Fibroblast of the aortic adventitia (primary cell): ENCODE results near the gene CCDC57. TPM values are rescaled to one million over a fixed set of nuclear protein-coding genes. Genes with fewer than 3 reads are reported as not detected.

Experiments used
- DNase-seq: peaks from one replicate; pipeline ENCODE4 v3.0.0-alpha.2; 2010; ENCODE audit warnings: low read depth
- H3K4me3 ChIP-seq: 2 replicates; pipeline ENCODE4 v1.5.1; 2011; ENCODE audit warnings: low read depth, mild to moderate bottlenecking, control low read depth, low read length, moderate library complexity
- total RNA-seq: library from RNA; depleted of rRNA; stranded (reverse); fragments of >200 nt; gene quantifications from 2 replicates; pipeline ENCODE4 v1.2.3, GENCODE V29; 2012; ENCODE audit warnings: low replicate concordance
- TF ChIP-seq, protein P1 (sequence below): IDR thresholded peaks from 2 replicates; pipeline ENCODE4 v1.5.1; 2011; ENCODE audit warnings: mild to moderate bottlenecking, low read length, control low read depth, inconsistent platforms; ENCODE audit not compliant: insufficient read depth

The CCDC57 gene
- total RNA-seq, 1 donor = 15.2 TPM

- DNase-seq = no peak
- TF ChIP-seq, protein P1, sequence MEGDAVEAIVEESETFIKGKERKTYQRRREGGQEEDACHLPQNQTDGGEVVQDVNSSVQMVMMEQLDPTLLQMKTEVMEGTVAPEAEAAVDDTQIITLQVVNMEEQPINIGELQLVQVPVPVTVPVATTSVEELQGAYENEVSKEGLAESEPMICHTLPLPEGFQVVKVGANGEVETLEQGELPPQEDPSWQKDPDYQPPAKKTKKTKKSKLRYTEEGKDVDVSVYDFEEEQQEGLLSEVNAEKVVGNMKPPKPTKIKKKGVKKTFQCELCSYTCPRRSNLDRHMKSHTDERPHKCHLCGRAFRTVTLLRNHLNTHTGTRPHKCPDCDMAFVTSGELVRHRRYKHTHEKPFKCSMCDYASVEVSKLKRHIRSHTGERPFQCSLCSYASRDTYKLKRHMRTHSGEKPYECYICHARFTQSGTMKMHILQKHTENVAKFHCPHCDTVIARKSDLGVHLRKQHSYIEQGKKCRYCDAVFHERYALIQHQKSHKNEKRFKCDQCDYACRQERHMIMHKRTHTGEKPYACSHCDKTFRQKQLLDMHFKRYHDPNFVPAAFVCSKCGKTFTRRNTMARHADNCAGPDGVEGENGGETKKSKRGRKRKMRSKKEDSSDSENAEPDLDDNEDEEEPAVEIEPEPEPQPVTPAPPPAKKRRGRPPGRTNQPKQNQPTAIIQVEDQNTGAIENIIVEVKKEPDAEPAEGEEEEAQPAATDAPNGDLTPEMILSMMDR = no peak
- H3K4me3 ChIP-seq = no peak overlapping the region
These were observed 32.6 kb downstream of the CCDC57 start for GRCh38 chr17:82179946-82180475.

DNA sequence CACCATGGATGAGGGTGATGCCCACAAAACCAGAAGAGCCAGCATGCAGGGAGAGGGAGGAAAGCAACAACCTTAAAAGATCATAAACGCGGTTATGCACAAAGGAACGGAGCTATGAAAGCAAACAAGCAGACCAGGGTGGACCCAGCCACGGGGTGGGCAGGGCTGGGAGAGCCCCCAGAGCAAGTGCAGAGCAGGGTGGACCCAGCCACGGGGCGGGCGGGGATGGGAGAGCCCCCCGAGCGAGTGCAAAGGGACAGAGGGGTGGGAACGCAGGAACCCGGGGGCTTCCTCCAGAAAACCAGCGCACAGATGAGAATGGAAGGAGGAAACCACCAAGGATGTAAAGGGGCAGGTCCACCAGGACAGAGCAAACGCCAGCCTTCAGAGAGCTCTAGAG lies 33.2 kb downstream of the CCDC57 start:
- no peak for DNase-seq
- H3K4me3 ChIP-seq = no peak overlapping the region
- TF ChIP-seq, protein P1 = no peak

GRCh38 chr17:82178499-82179261 lies 34.0 kb downstream of the CCDC57 start:
- TF ChIP-seq, protein P1 = no peak
- no peak for DNase-seq
- H3K4me3 ChIP-seq = no peak overlapping the region

DNA sequence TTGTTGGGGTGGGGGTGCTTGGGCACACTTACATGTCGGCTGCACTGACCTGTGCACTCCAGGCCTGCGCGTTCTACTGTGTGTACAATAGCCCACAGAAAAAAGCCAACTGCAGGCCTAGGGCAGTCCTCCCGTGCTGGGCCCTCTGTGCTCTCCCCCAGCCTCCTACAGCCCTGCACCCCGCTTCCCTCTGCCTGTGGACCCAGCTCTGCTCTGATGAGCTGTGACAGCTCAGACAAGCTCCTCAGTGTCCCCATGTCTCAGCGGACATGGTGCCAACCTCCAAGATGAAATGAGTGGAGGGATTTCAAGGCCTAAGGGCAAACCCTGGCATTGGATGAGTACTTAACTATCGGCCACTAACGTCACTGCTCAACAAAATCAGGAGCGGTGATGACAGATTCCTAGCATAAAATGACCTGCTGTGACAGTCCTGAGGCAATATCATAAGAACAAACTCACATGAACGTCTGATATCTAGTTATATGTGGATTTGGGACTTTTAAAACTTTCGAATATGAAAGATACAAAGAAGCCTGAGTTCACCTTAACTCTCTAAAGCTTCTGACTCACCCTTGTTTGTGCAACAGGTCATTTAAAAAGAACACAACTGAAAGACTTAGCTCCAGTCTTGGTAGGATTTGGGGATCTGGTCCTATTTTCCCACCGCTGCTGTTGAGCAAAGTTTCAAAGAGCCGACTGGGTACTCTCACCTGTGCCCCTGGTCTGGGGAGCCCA lies 34.7 kb downstream of the CCDC57 start:
- TF ChIP-seq, protein P1 = no peak
- no peak for DNase-seq
- no peak overlapping the region for H3K4me3 ChIP-seq

DNA sequence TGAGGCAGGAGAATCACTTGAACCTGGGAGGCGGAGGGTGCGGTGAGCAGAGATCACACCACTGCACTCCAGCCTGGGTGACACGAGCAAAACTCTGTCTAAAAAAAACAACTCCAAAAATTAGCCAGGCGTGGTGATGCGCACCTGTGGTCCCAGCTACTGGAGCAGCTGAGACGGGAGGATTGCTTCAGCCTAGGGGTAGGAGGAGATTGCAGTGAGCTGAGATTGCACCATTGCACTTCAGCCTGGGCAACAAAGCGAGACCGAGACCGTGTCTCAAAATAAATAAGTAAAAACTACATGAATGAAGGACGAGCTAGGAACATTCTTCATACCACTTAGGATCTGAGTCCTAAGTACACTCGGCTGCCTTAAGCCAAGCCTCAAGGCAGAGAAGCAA lies 35.4 kb downstream of the CCDC57 start:
- TF ChIP-seq, protein P1 = no peak
- no peak overlapping the region for H3K4me3 ChIP-seq
- DNase-seq = no peak

DNA sequence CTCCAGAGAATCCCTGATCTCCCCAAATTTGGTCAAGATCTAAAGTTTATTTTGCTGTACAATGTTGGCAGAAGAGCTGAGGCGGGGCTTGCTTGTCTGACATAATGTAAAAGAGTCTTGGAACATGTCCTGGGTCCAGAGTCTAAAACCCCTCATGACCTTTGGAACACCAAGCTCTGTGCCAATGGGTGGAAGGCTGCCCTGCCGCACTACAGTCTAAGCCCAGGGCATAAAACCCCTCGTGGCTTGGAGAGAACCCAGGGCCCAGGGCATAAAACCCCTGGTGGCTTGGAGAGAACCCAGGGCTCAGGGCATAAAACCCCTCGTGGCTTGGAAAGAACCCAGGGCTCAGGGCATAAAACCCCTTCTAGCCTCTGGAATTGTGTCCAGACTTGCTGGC lies 36.7 kb downstream of the CCDC57 start:
- TF ChIP-seq, protein P1 = no peak
- no peak for DNase-seq
- no peak overlapping the region for H3K4me3 ChIP-seq
